Stimulated activated CD8-positive, alpha-beta memory T cell treated with anti-CD3 and anti-CD28 coated beads, Interleukin-7, amount 100 ng/mL, for 1 hour (primary cell): Measurements from ENCODE around the gene ETV6.

Source experiments
- DNase-seq, 2 donors: peaks; one replicate each; pipeline ENCODE4 v3.0.0-alpha.2; 2020; ENCODE audit warnings: low read depth in 2 of 2

ETV6 gene

DNA sequence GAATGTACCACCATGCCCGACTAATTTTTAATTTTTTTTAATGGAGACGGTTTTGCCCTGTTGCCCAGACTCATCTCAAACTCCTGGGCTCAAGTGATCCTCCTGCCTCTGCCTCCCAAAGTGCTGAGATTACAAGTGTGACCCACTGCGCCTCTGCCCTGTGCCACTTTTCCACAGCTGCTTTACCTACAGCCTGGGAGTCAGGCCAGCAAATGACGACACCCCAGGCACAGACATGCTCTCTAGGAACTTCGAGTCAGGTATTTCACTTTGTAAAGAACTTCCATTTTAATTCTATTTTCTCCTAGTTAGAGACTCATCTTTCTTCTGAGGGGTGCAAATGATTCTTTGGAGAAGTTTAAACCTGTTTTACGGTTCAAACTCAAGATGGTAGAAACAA lies 89.0 kb downstream of the ETV6 start:
- no peak for DNase-seq

DNA sequence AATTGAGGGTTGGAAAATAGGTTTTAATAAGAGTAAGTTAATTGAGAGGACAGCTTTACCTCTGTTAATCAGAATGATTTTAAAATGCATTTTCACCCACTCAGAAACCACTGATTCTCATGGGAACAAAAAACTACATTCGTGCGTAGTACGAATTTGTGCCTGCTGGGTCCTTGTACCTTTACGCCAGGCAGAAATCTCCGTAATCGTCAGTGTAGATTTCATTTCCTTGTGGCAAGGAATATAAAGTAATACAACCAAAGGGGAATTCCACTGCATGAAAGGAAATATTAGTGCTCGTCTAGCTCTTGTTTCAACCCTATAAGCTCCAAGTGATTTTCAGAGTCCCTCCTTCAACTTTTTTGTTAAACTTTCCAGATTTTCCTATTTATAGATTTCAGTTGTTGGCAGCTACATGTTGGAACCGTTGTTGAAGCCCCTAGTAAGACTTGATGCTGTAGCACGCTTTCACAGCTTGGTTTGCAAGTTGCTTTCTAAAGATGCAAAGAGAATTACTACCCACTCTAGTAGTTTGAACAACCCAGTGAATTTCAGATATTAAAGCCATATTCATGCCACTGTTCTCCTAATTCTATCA lies 90.6 kb downstream of the ETV6 start:
- DNase-seq = no peak

DNA sequence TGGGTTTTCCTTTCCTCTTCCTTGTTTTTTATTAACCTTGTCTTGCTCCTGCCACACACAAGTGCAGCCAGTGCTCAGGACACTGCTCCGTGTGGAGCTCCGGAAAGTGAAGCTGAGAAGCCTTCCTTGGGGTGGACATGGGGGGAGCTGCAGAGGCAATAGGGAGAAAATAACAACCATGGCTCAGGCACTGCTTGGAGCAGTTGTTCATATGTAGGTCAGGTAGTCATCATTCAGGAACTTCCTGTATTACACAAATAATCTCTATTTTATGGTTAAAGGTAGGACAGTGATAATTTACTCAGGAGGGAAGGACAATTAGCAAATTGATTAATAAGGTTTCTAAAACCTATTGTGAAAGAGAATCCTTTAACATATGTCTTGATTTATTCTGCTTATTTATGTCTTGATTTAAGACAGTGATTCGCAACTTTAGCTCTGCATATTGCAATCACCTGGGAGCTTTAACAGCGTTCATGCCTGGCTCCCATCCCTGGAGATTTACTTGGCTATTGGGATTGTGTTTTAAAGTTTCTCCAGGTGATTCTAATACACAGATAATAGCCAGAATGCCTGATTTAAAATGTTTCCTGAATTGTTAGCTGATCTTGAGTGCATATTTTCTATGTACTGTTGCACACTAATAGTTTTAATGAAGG lies 92.1 kb downstream of the ETV6 start:
- DNase-seq = no peak

- no peak for DNase-seq
Observed at GRCh38 chr12:11743423-11744409, 94.2 kb downstream of the ETV6 start.

GRCh38 chr12:11744410-11744801 lies 94.9 kb downstream of the ETV6 start:
- no peak for DNase-seq

GRCh38 chr12:11745113-11745512 lies 95.6 kb downstream of the ETV6 start:
- DNase-seq = no peak

- DNase-seq = no peak
Observed at GRCh38 chr12:11746024-11746771, 96.7 kb downstream of the ETV6 start.

DNA sequence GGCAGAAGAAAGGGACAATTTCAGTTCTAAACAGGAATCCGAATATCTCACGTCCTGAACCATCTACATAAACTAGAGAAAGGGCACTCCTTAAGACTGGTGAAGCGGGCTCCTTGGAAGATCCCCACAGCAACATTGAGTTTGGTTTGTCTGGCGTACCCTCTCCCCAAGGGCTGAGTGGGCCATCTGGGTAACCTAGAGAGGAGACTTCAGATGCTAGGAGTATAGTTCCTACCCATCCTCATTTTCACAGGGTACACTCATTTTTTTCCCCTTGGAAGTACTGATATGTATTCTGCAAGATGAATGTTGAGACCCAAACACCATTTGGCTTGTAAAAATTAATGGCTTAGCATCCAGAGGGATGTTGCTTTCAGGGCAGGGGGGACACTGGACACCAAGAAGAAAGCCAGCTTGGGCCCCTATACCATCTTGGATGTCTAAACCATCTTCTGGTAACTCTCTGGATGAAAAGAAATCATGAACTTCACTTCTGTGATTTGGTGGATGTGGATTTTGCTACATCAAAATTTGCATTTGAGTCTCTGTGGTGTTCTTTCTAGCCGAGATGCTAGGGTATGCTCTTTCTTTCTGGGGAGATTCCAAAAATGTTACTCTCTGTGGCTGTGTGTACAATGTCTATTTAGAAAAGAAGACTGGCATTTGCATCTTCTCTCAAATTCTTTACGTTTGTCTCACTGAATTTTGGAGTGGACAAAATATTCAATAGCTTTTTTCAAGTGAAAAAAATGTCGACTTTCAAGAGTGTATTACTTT lies 97.7 kb downstream of the ETV6 start:
- no peak for DNase-seq

DNA sequence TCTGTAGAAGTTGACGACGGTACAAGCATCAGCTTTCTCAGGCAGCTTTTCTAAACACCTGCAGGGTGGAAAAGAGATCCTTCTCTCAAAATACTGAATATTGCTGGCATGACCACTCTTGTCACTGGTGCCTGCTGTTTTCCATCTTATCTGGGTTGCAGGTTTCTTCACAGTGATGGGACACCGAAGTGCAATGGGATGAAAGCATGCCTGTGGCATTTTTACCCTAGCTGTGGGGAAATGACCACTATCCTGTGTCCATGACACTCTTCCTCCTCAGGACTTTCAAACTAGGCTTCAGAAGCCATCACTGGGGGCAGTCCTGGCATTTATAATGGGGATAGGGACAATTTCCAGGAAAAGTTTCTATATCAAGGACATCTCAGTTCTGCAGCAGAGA lies 98.5 kb downstream of the ETV6 start:
- DNase-seq = no peak

GRCh38 chr12:11748903-11749302 lies 99.4 kb downstream of the ETV6 start:
- no peak for DNase-seq

DNA sequence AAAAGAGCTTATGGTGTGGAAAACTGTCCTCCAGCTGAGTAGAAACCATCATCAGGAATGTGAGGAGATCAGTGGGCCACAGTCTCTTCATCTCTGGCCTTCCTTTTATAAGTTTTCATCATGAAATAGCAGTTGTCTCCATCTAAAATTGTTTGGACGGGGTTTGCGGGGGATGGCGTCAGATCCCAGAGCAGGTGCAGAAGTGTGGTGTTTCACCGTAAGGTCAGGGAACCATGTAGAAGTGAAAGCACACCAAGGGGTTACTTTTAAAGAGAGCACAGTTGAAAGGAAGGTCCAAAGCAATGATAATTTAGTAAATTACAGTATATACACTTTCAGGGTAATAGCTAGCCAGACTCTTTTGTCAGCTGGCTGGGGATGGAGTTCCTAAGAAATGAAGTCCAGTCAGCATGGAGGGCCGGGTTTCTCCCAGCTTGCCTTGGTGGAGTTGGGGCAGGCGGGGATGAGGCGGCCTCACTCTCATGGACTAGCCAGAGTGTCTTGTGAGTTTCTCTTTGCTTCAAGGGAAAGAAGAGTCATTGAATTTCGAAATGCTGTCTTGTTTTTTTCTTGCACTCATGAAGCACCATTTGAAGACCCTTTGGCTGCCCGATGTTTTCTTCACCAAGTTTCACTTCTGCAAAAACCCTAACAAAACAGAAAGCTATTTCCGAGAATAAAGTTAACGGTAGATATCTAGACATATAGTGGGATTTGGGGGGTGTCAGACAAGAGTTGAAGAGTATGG lies 100.6 kb downstream of the ETV6 start:
- no peak for DNase-seq

GRCh38 chr12:11752403-11753149 lies 103.1 kb downstream of the ETV6 start:
- no peak for DNase-seq

- no peak for DNase-seq
Observed at GRCh38 chr12:11753150-11753499, 103.7 kb downstream of the ETV6 start.

DNA sequence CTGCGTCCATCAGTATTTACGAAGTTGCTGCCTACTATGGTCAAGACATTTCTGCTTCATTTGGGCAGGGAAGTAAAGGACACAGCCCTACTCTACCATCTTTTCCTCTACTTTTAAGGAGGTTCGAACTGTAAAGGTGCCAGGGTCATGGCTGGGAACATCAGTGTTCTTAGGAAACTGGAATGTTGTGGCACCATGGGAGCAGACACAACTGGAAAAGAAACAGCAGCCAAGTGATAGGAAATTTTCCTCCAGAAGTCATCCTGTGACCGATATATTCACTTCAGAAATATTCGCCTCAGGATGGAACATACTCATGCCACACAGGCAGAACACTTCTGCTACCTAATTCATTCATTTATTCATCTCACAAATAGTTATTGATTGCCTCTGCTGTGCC lies 104.4 kb downstream of the ETV6 start:
- DNase-seq = no peak

DNA sequence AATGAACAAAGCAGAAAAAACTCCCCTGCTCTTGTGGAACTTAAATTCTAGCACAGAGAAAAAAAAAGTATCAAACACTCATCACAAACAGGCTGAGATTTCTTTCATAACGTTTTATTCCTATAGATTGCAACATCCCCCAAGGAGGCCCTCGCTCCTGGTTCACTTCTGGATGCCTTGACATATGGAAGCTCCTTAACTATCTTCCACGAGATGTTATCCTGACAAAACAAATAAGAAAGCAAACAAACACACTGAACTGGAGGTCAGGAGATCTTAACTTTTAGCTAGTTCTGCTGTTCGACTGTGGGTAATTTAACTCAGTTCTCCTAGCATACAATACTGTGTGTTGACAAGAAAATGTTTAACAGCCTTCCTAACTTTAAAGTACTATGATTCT lies 104.8 kb downstream of the ETV6 start:
- DNase-seq = no peak

DNA sequence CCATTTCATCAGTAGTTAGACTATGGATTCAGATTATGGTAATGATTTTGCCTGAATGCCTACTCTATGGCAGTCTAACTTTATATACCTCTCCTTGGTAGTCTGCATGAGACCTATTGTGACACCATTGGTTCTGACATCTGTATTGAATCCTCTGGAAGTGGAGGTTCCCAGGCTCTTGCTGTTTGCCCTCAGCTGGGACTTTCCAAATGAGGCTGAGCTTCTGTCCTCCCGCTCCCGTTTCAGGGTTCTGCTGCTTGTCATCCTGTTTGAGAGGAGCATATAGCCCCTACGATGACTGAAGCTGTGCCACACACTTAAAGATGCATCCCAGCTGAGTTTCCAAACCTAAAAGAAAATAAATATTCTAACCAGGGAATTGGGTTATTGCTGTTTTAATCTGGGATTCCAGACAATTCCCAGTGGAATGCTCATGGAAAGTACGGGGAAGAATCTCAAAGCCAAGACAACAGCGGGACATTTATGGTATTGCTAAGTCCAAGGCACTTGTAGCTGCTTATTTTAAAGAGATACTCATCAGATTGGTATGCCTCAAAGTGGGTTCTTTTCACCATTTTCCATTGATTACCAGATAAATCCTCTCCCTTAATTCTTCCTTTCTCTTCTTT lies 105.9 kb downstream of the ETV6 start:
- no peak for DNase-seq

DNA sequence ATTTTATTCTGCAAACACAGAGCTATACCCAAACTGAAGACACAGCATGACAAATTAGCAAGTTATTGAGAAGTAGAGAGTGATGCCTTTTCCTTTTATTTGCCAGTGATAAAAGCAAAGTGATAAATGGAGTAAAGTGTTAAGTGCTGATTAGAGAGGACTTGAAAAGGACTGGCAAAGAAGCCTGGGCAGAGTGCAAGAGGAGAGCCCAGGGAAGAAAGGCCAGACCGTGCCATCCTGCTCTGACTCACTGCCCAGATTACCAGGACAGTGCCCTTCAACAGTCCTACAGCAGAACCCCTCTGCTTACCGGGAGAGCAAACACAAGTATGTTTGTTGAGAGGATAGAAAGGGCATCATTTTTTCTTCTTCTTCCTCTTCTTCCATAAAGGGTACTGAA lies 106.5 kb downstream of the ETV6 start:
- no peak for DNase-seq

DNA sequence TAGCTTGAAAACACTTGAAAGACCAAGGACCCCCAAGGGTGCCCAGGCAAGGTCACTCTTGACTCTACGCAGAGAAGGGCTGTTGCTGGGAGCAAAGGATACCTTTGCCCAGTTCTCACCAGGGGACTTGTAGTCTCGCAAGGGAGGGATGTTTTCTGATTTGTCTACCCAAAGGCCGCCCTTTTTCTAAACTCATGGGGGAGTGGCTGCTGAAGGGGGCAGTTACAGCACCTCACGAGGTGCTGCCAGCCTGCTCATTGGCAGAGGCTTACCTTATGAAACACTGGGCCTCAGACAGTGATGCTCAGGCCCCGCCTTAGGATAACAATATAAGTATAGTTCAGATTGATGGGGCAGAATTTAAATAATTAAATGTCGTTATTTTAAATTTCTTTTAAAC lies 107.0 kb downstream of the ETV6 start:
- DNase-seq = no peak

GRCh38 chr12:11757095-11757494 lies 107.6 kb downstream of the ETV6 start:
- no peak for DNase-seq
